HG03175 (cell line): ENCODE measurements around the gene UBIAD1.

ENCODE experiments used
- ATAC-seq: cut with Tn5 transposase; IDR thresholded peaks from one replicate; pipeline ENCODE4 v1.9.1; 2021; ENCODE audit warnings: mild to moderate bottlenecking, moderate library complexity; ENCODE audit not compliant: unreplicated experiment

The UBIAD1 gene

DNA sequence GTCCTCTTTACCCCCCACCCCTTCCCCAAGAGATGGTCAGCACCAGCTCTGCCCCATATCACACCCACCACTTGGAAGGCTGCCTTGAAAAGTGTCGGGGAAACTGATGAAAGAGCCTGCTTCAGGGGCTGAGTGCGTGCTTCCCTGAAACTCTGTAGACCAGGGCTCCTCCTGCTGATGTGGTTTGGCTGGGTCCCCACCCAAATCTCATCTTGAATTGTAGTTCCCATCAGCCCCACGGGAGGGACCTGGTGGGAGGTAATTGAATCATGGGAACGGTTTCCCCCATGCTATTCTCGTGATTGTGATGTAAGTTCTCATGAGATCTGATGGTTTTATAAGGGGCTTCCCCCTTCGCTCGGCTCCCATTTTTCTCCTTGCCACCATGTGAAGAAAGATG is 36.4 kb downstream of the UBIAD1 start:
- no peak for ATAC-seq

GRCh38 chr1:11311816-11312755 is 39.1 kb downstream of the UBIAD1 start:
- ATAC-seq, result no peak

DNA sequence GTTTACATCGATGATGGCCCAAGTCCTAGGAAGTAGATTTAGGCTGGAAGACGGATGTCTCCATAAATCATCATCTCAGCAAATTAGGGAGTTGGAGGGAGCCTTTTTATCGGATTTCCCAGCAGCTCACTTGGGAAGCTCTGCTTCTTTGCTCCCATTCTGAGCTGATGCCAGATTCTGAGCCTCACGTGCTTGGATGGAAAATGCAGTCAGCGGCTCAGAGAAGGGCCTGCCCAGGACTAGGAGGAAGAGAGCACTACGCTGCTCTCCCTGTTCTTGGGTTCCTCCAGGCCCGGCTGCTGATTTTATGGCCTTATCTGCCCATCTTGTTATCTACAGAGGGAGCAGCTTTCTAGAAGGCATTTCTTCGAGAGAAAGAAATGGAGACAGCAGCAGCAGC is 42.0 kb downstream of the UBIAD1 start:
- ATAC-seq, result no peak

DNA sequence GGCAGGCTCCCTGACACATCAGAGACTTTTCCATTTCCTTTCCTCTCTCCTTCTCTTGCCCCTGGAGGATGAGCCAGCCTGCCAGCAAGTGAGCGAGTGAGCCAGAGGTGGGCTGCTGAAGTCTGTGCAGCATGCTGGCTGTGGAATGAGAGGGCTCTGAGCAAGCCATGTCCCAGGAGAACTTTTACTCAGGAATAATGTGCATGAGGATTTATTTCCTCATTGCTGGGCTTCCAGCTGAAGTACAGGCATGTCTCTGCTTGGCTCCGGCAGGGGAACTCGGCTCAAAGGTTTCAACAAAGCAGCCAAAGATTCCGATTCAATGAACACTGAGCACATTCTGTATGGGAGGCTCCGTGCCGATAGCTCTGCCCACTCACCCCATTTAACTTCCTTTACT is 43.7 kb downstream of the UBIAD1 start:
- ATAC-seq, result no peak

DNA sequence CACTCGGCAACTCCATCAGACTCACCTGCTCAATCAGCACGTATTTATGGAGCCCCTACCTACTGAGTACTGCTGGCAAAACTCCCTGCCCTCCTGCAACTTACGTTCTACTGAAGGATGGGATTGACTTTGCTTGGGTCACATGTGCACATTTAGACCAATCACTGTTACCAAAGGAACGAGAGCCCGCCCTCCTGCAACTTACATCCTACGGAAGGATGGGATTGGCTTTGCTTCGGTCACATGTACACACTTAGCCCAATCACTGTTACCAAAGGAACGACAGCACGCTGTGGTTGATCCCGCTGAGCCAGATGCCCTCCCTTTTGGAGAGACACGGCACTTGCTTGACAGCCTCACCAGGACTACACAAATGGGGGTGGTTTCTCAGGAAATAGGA is 46.0 kb downstream of the UBIAD1 start:
- no peak for ATAC-seq

GRCh38 chr1:11320153-11320936 is 47.3 kb downstream of the UBIAD1 start:
- ATAC-seq, result no peak

GRCh38 chr1:11321656-11322491 is 48.9 kb downstream of the UBIAD1 start:
- ATAC-seq, result no peak

DNA sequence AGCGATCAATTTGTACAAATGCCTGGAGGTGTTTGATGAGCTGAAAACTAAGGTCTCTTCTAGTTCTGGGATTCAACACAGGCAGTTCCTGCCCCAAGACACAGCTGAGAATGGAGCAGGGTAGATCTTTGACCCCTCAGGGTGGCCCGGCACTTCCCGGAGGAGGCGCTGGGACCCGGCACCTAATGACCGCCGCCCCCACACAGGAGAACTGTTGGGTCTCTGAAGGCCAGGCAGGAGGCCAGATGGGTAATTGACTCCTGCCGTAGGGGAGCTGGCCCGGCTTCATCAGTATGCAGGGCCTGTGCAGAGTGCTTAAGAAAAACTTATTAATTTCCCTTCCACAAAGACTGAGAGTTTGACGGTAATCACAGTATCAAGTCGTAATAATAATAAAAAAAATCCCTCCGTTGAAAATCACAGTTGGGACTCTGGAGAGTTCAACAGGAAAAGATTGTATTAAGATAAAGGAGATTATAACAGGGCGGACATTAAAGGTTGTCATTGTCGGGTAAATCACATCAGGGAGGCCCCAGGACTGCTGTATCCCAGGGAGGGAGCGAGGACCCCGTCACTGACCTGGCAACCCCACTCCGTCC is 51.7 kb downstream of the UBIAD1 start:
- ATAC-seq, result no peak

GRCh38 chr1:11326070-11326469 is 53.1 kb downstream of the UBIAD1 start:
- no peak for ATAC-seq

DNA sequence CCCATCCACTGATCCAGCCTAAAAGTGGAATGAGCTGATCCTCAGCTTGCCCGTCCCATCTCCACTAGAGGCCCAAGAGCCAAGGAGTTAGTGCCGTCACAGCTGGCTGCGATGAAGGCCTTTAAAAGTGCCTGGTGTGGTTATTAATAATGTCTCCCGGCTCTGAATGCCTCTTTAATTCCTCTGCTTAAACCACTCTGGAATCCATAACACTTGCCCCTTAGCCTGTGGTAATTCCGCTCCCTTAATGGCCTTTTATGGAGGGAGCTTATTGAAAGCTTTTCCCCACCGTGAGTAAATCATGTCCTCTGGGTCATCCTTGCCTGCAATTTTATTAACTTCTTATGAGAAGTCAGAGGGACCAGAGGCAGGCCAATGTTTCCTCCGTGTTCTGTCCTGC is 55.4 kb downstream of the UBIAD1 start:
- ATAC-seq, result no peak

DNA sequence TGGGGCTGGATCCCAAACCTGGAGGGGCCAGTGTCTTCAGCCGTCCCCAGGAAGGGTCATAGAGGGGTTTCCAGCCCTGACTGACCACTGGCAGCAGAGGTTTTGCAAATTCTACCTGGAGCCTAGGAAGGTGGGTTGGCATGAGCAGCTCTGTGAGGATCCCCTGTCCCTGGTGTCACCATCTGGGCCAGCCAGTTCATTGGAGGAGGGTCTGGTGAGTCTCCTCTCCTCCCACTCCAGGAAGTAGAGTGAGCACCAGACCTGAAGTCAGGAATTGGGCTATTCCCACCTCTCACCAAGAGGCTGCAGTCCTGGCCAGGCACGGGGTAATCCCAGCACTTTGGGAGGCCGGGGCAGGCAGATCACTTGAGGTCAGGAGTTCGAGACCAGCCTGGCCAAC is 57.4 kb downstream of the UBIAD1 start:
- no peak for ATAC-seq

DNA sequence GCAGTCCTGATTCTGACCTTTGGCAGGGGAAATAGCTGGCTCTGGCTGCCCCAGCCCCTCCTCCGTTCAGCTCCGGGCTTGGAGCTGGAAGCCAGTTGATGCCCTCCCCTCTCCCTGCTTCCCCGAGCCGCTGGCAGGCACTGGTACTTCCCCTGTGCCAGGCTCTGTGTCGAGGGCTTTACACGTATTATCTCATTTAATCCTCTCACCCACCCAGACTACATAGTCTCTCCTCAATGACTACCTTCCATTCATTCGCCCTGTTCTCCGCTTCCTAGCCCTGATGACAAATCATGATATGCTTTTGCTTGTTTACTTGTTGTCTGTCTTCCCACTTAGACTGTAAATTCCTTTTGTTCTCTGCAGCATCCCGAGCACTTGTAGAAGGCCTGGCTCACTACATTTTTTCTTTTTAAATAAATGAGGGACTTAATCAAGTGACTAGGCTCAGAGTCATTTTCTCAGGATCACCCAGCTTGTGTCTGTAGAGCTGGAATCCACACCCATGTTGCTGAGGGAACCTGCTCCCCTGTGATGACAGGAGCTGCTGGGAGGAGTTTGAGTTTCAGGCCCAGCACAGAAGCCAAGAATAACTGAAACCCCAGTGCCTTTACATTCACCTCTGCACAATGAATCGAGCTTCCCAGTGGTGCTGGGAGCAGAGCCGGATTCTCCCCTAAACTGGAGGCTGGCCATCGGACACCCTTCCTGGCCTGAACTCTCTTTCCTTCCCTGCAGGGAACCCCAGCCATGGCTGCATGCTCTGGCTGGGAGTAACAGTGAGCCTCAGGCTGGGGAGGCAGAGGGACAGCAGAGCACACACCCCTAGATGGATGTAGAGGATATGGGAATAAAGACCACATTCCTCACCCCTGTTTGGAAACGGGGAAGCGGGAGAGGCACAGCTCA is 58.3 kb downstream of the UBIAD1 start:
- ATAC-seq, result no peak

- ATAC-seq, result no peak
Measured at GRCh38 chr1:11331945-11332546, 59.0 kb downstream of the UBIAD1 start.

DNA sequence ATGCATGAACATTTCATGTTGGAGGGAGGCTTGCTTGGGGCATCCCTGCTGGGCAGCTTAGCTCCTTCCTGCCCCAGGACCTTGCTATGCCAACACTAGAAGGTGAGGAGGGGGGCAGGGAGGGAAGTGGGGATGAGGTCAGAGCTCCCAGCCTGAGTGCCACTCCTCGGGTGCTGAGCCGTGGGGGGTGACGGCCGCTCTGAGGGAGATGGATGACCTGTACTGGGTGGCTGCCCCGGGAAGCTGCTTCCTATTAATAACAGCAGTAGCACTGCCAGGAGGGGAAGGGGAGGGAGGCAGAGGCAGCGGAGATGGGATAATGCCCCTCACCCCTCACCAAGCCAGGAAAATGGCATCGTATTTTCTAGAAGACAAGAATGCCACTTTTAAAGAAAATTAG is 60.6 kb downstream of the UBIAD1 start:
- no peak for ATAC-seq

DNA sequence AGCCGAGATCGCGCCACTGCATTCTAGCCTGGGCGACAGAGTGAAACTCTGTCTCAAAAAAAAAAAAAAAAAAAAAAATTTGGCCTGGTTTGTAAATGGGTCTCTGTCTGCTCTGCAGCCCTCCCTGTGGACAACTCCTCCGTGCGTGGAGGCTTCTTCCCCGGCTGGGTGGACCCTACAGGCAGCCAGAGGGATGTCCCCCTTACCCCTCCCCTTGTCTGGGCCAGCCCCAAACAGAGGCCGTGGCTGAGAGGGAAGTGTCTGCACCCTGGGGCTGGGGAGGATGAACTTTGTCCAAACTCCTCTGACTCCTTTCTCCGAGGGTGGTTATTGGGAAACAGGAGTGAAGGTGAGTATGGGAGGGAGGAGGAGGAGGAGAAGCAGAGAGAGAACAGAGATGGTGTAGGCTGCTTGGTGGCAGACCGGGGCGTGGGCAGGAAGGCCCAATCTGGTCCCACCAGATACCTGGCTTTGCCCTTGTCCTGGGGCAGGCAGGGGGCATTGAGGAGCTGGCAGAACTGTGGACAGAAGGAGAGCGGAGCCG is 61.3 kb downstream of the UBIAD1 start:
- ATAC-seq, result no peak

GRCh38 chr1:11334821-11335220 is 61.8 kb downstream of the UBIAD1 start:
- ATAC-seq, result no peak

DNA sequence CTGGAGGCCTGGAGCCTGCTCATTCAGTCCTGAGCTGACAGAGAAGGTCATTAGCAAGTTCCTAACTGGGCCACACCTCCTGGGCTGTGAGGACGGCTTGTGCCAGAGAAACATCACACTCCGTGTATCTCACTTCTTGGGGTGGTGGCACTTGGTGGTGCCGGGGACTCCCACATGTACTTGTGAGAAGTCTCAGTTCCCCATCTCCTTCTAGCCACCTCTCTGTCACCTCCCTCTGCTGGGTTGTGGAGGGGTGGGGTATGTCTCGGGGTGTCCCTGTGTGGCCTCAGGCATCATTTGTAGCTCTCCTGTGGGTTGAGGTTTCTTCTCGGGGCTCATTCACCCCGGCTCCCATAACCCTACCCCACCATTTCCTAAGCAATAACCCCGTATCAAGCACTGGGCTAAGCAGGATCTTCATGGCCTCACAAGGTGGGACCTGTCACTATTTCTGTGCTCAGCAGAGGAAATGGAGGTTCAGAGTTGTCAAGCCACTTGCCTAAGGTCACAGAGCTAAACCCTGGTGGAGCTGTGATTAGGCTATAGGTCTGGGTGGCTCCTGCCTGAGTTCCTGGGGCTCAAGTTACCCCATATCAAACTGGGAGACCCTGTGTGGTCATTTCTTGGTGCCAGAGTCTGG is 62.5 kb downstream of the UBIAD1 start:
- ATAC-seq, result peak; percentile 85

DNA sequence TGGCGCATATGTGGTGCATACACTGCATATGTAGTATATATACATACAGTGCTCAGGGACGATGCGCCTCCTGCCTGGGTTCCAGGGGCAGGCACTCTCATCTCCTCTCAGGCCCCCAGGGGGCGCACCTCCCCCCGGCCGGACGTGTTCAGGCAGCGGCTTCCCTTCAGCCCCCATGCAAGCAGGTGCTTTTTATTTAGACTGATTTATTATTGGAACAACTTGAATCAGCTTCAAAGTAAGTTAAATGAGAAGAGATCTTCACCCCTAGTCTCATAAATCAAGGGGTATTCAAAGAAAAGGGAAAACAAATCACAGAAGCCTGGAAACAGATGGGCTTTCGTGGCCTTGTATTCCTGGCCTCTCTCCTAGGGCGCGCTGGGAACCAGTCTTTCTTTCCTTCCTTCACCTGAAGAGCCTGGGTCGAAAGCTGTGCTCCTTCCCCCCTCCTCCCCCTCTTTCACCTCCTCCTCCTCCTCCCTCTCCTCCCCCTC is 64.6 kb downstream of the UBIAD1 start:
- no peak for ATAC-seq
